H1 (cell line): Measurements from ENCODE around the gene NRXN3. TPM values are rescaled to one million over a fixed set of nuclear protein-coding genes. Genes with fewer than 3 reads are reported as not detected.

Source experiments
- CTCF ChIA-PET: fragments of 300-600 bp; sonication (Branson Sonifier 250); formaldehyde crosslinking; loops from one replicate; lab custom pipeline; 2021; ENCODE audit not compliant: partially characterized antibody; lab: Charles Lee
- POLR2A ChIA-PET: fragments of 300-600 bp; sonication (Branson Sonifier 250); formaldehyde crosslinking; loops from one replicate; lab custom pipeline; 2021; ENCODE audit warnings: inconsistent platforms; ENCODE audit not compliant: partially characterized antibody; lab: Charles Lee
- DNase-seq, 2 experiments: peaks; one replicate each; pipeline versions ENCODE4 v3.0.0 to v3.0.0-alpha.2; 2010 to 2022; ENCODE audit warnings: low spot score in 2 of 2, low read depth in 1 of 2, mixed read lengths in 1 of 2
- FAIRE-seq: peaks from 2 replicates; lab custom pipeline; 2011; peaks lifted over from hg19 to GRCh38; lab: Jason Lieb, UNC
- H2AFZ ChIP-seq: 2 replicates; pipeline ENCODE4 v1.8.1; 2012; ENCODE audit warnings: low read length, inconsistent platforms
- H2AK5ac ChIP-seq: 2 replicates; pipeline ENCODE4 v1.6.1; 2013; ENCODE audit warnings: low read depth, low read length
- H2BK120ac ChIP-seq: replicated peaks from 2 replicates; pipeline ENCODE3; 2013; ENCODE audit warnings: low read depth, low read length, inconsistent platforms
- H2BK12ac ChIP-seq: 2 replicates; pipeline ENCODE4 v1.6.1; 2013; ENCODE audit warnings: low read depth, low read length
- H2BK15ac ChIP-seq: 2 replicates; pipeline ENCODE4 v1.6.1; 2013; ENCODE audit warnings: low read length
- H2BK20ac ChIP-seq: 2 replicates; pipeline ENCODE4 v1.6.1; 2013; ENCODE audit warnings: low read length
- H2BK5ac ChIP-seq: 2 replicates; pipeline ENCODE4 v1.6.1; 2013; ENCODE audit warnings: low read depth, low read length
- H3K14ac ChIP-seq: 2 replicates; pipeline ENCODE4 v1.6.1; 2013; ENCODE audit warnings: inconsistent platforms; ENCODE audit not compliant: insufficient read length
- H3K18ac ChIP-seq: 2 replicates; pipeline ENCODE4 v1.6.1; 2013; ENCODE audit warnings: low read length; ENCODE audit errors: extremely low read depth
- H3K23ac ChIP-seq: 2 replicates; pipeline ENCODE4 v1.6.1; 2013; ENCODE audit warnings: inconsistent platforms; ENCODE audit not compliant: insufficient read length
- H3K23me2 ChIP-seq: 2 replicates; pipeline ENCODE4 v1.6.1; 2013; ENCODE audit warnings: low read depth, low read length
- H3K27ac ChIP-seq: 2 replicates; pipeline ENCODE4 v1.6.1; 2011; ENCODE audit warnings: low read depth, low read length, inconsistent platforms
- H3K27me3 ChIP-seq, 4 experiments: replicated peaks in 1 of 4; 1 replicate in 1 of 4; 2 replicates in 3 of 4; pipeline versions ENCODE4 v1.6.1 to v1.8.1; 2011 to 2013; ENCODE audit warnings: low read length in 3 of 4, mild to moderate bottlenecking in 3 of 4, inconsistent platforms in 2 of 4, mixed read lengths in 2 of 4, moderate library complexity in 1 of 4; ENCODE audit not compliant: control insufficient read depth in 3 of 4, insufficient read depth in 3 of 4; ENCODE audit errors: extremely low read depth in 1 of 4
- H3K36me3 ChIP-seq, 4 experiments: 2 replicates each; pipeline versions ENCODE4 v1.6.1 to v1.8.1; 2011 to 2013; ENCODE audit warnings: mild to moderate bottlenecking in 4 of 4, low read length in 3 of 4, moderate library complexity in 2 of 4, control low read depth in 1 of 4, inconsistent platforms in 1 of 4; ENCODE audit not compliant: insufficient read depth in 4 of 4, control insufficient read depth in 2 of 4
- H3K4ac ChIP-seq: replicated peaks from 2 replicates; pipeline ENCODE3; 2013; ENCODE audit warnings: low read length, low read depth, mixed read lengths, inconsistent platforms; ENCODE audit not compliant: insufficient read length
- H3K4me1 ChIP-seq, 4 experiments: replicated peaks in 1 of 4; 1 replicate in 1 of 4; 2 replicates in 3 of 4; pipeline versions ENCODE4 v1.6.1 to v1.8.1; 2011 to 2013; ENCODE audit warnings: low read length in 3 of 4, inconsistent platforms in 2 of 4, mixed read lengths in 1 of 4; ENCODE audit not compliant: insufficient read depth in 4 of 4, control insufficient read depth in 3 of 4
- H3K4me2 ChIP-seq, 2 experiments: 2 replicates each; pipeline versions ENCODE4 v1.6.1 to v1.8.1; 2011 to 2013; ENCODE audit warnings: low read depth in 2 of 2, low read length in 2 of 2, control low read depth in 1 of 2, inconsistent platforms in 1 of 2, mild to moderate bottlenecking in 1 of 2; ENCODE audit not compliant: insufficient read depth in 1 of 2
- H3K4me3 ChIP-seq, 4 experiments: fragments of 200-600, 300-600 bp in 1 of 4; sonication (generic), shearing (Covaris generic), sonication (Bioruptor Twin) in 1 of 4; 2 replicates each; pipeline versions ENCODE4 v1.5.1 to v1.8.1; 2011 to 2016; ENCODE audit warnings: low read length in 4 of 4, low read depth in 3 of 4, control low read depth in 2 of 4, inconsistent platforms in 2 of 4, mild to moderate bottlenecking in 2 of 4, mixed read lengths in 1 of 4, moderate library complexity in 1 of 4; ENCODE audit not compliant: insufficient read depth in 2 of 4; ENCODE audit errors: extremely low read depth in 1 of 4
- H3K56ac ChIP-seq: replicated peaks from 2 replicates; pipeline ENCODE3; 2013; ENCODE audit warnings: low read depth, mild to moderate bottlenecking, mixed read lengths, low read length, inconsistent platforms; ENCODE audit not compliant: insufficient read length
- H3K79me1 ChIP-seq: 2 replicates; pipeline ENCODE4 v1.6.1; 2013; ENCODE audit warnings: low read depth, low read length, control low read depth
- H3K79me2 ChIP-seq, 2 experiments: 2 replicates each; pipeline versions ENCODE4 v1.6.1 to v1.8.1; 2012 to 2013; ENCODE audit warnings: low read length in 2 of 2, mild to moderate bottlenecking in 2 of 2, inconsistent platforms in 1 of 2; ENCODE audit not compliant: insufficient read depth in 2 of 2, control insufficient read depth in 1 of 2
- H3K9ac ChIP-seq, 4 experiments: replicated peaks in 1 of 4; 1 replicate in 1 of 4; 2 replicates in 3 of 4; pipeline versions ENCODE4 v1.6.1 to v1.8.1; 2011 to 2013; ENCODE audit warnings: low read depth in 3 of 4, low read length in 3 of 4, control low read depth in 2 of 4, mild to moderate bottlenecking in 2 of 4, moderate library complexity in 2 of 4, inconsistent platforms in 1 of 4; ENCODE audit errors: extremely low read depth in 1 of 4
- H3K9me3 ChIP-seq, 2 experiments: 2 replicates each; pipeline versions ENCODE4 v1.6.1 to v1.8.1; 2012 to 2013; ENCODE audit warnings: mild to moderate bottlenecking in 2 of 2, moderate library complexity in 2 of 2, control low read depth in 1 of 2, inconsistent platforms in 1 of 2, low read depth in 1 of 2, low read length in 1 of 2, mixed read lengths in 1 of 2; ENCODE audit not compliant: insufficient read depth in 2 of 2
- H4K20me1 ChIP-seq, 2 experiments: replicated peaks in 1 of 2; 2 replicates each; pipeline versions ENCODE3 to v1.8.1; 2011 to 2013; ENCODE audit warnings: inconsistent platforms in 2 of 2, low read length in 2 of 2, mild to moderate bottlenecking in 1 of 2; ENCODE audit not compliant: insufficient read depth in 2 of 2, control insufficient read depth in 1 of 2
- H4K5ac ChIP-seq: 2 replicates; pipeline ENCODE4 v1.6.1; 2013; ENCODE audit warnings: low read length, low read depth, mixed read lengths, inconsistent platforms; ENCODE audit not compliant: insufficient read length
- H4K8ac ChIP-seq: 2 replicates; pipeline ENCODE4 v1.8.0; 2013; ENCODE audit warnings: mild to moderate bottlenecking, moderate library complexity, low read length, inconsistent platforms; ENCODE audit not compliant: insufficient read depth; ENCODE audit errors: extremely low read depth
- H4K91ac ChIP-seq: replicated peaks from 2 replicates; pipeline ENCODE3; 2013; ENCODE audit warnings: low read length, mixed read lengths, inconsistent platforms; ENCODE audit not compliant: insufficient read length
- BRCA1 ChIP-seq: IDR thresholded peaks from 2 replicates; pipeline ENCODE4 v1.6.1; 2012; ENCODE audit warnings: low read depth, low read length, improper control_type of control experiment
- FOSL1 ChIP-seq: IDR thresholded peaks from 2 replicates; pipeline ENCODE4 v1.6.1; 2011; ENCODE audit warnings: mild to moderate bottlenecking, low read depth, low read length, moderate library complexity; ENCODE audit not compliant: insufficient read depth
- JUN ChIP-seq: IDR thresholded peaks from 2 replicates; pipeline ENCODE4 v1.6.1; 2011; ENCODE audit warnings: low read depth, mild to moderate bottlenecking, improper control_type of control experiment, low read length
- JUND ChIP-seq: IDR thresholded peaks from 2 replicates; pipeline ENCODE4 v1.6.1; 2011; ENCODE audit warnings: mild to moderate bottlenecking, improper control_type of control experiment, low read length
- KDM1A ChIP-seq: fragments of 200-600, 300-600 bp; sonication (generic); IDR thresholded peaks from 2 replicates; pipeline ENCODE4 v1.7.1; 2016; ENCODE audit warnings: mild to moderate bottlenecking, low read length, borderline replicate concordance
- KDM4A ChIP-seq: IDR thresholded peaks from one replicate; pipeline ENCODE4 v1.7.1; 2012; ENCODE audit warnings: low read depth, mild to moderate bottlenecking, moderate library complexity, low read length, inconsistent platforms; ENCODE audit not compliant: severe bottlenecking
- SP4 ChIP-seq: IDR thresholded peaks from 2 replicates; pipeline ENCODE4 v1.6.1; 2012; ENCODE audit warnings: low read length, inconsistent platforms
- SRF ChIP-seq: IDR thresholded peaks from 2 replicates; pipeline ENCODE4 v1.6.1; 2011; ENCODE audit warnings: mild to moderate bottlenecking, low read depth, low read length, moderate library complexity
- ZNF274 ChIP-seq: IDR thresholded peaks from 2 replicates; pipeline ENCODE4 v1.7.0; 2012; ENCODE audit warnings: low read length, borderline replicate concordance; ENCODE audit errors: extremely low read depth
- WGBS, 2 experiments: shearing (Covaris generic) in 1 of 2; methylation state at CpG; one replicate each; pipeline versions ENCODE4 v1.1.6 to v1.1.7; 2013 to 2015; ENCODE audit warnings: low lambda C conversion rate in 2 of 2, mixed read lengths in 2 of 2, inconsistent platforms in 1 of 2, low coverage in 1 of 2, missing lambda C conversion rate in 1 of 2; ENCODE audit not compliant: insufficient replicate concordance in 2 of 2, insufficient coverage in 1 of 2, insufficient read length in 1 of 2; ENCODE audit errors: extremely low coverage in 1 of 2, missing lambda C conversion rate in 1 of 2; 5-methylcytosine and 5-hydroxymethylcytosine counted together
- polyA plus RNA-seq, 7 experiments: library from polyadenylated mRNA; depleted of rRNA in 3 of 7; stranded (reverse) in 5 of 7; unstranded in 2 of 7; fragments of >200 nt in 5 of 7; fragments of 200-250 nt in 2 of 7; gene quantifications; 1 replicate in 5 of 7; 2 replicates in 1 of 7; 4 replicates in 1 of 7; pipeline versions ENCODE4 v1.2.1 to v1.2.3, GENCODE V29; 2011 to 2013; ENCODE audit warnings: missing spikeins in 2 of 7, mixed read lengths in 2 of 7
- total RNA-seq: library from RNA; stranded (reverse); fragmentation: NEBNext Ultra II Directional; extraction: Animal tissue kit (Norgen Biotek cat#: 25700); gene quantifications from 2 replicates; pipeline ENCODE4 v1.2.1, GENCODE V29; 2021

Gene NRXN3
- total and polyA plus RNA-seq, 2 of the 8 experiments (the other 6 are each of a cell fraction or from before 2014, with no cell fraction given), result 2.6 to 4.1 TPM

DNA sequence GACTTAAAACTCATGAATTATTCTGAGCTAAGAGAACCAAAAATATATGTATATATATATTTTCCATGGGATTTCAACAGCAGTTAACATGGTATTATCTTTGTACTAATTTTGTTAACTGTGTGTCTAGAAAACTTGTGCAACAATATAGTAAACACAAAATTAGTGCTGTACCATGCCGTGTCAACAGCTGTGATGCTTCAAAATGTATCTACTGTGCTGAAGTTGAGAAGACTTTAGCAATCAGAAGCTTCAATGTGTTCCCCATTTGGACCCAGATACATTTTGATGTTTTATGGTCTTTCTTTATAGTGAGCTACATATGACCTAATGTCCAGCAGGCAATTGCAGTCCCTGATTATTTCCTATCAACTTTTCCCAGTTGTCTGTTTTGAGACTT, 1635.5 kb downstream of the NRXN3 start:
- H4K8ac ChIP-seq, result no peak overlapping the region
- H3K4me2 ChIP-seq, result no peak overlapping the region
- no peak overlapping the region for H3K4me3 ChIP-seq
- H3K36me3 ChIP-seq, result no peaks in the 10 kb centered on the region
- H4K91ac ChIP-seq, result no peak overlapping the region
- H3K18ac ChIP-seq, result no peak overlapping the region
- no peak overlapping the region for H2BK12ac ChIP-seq
- H2BK120ac ChIP-seq, result no peak overlapping the region
- no peaks in the 10 kb centered on the region for H3K79me1 ChIP-seq
- H3K4ac ChIP-seq, result no peak overlapping the region
- H3K14ac ChIP-seq, result no peak overlapping the region
- H3K9me3 ChIP-seq, result no peaks in the 10 kb centered on the region
- H2BK5ac ChIP-seq, result no peak overlapping the region
- H3K79me2 ChIP-seq, result no peaks in the 10 kb centered on the region
- no peak overlapping the region for H2BK20ac ChIP-seq
- no peak overlapping the region for H3K27ac ChIP-seq
- no peaks in the 10 kb centered on the region for H4K20me1 ChIP-seq
- H4K5ac ChIP-seq, result no peak overlapping the region
- DNase-seq, result no peak
- H3K9ac ChIP-seq, result no peak overlapping the region
- H2AFZ ChIP-seq, result no peak overlapping the region
- ChIA-PET CTCF (interaction anchor here (1.1 to 1.2 kb wide), 2 partner anchors 10 to 845 kb away, joined by 3 read pairs; no protein-coding TSS in a partner anchor), POLR2A (no interaction called here)
- no peaks in the 10 kb centered on the region for H3K4me1 ChIP-seq
- no peak for FAIRE-seq
- no peak overlapping the region for H2AK5ac ChIP-seq
- no peak overlapping the region for H3K23ac ChIP-seq
- 97% methylated on average over 1 of the region's 1 CpG; no CpG with 5 or more reads in 1 of the 2 experiments for WGBS, 2 experiments
- no peaks in the 10 kb centered on the region for H3K27me3 ChIP-seq
- no peak for TF ChIP-seq KDM4A
- TF ChIP-seq ZNF274, result no peak
- no peak for TF ChIP-seq JUND
- TF ChIP-seq FOSL1, result no peak
- TF ChIP-seq SP4, result no peak
- no peak for TF ChIP-seq SRF
- TF ChIP-seq KDM1A, result no peak
- no peak for TF ChIP-seq BRCA1
- TF ChIP-seq JUN, result no peak
- H3K56ac ChIP-seq, result no peak overlapping the region
- no peak overlapping the region for H2BK15ac ChIP-seq
- no peaks in the 10 kb centered on the region for H3K23me2 ChIP-seq
